T-helper 22 cell (primary cell): ENCODE data around the gene CLTCL1.
"Not testable (repeated sequence)": the region's sequence is repeated elsewhere in the genome, so short reads cannot be mapped to it uniquely, and the experiment has no call there.

ENCODE experiments used
- DNase-seq: peaks from one replicate; pipeline ENCODE4 v3.0.0-alpha.2; 2020; ENCODE audit warnings: low read depth

The CLTCL1 gene

DNA sequence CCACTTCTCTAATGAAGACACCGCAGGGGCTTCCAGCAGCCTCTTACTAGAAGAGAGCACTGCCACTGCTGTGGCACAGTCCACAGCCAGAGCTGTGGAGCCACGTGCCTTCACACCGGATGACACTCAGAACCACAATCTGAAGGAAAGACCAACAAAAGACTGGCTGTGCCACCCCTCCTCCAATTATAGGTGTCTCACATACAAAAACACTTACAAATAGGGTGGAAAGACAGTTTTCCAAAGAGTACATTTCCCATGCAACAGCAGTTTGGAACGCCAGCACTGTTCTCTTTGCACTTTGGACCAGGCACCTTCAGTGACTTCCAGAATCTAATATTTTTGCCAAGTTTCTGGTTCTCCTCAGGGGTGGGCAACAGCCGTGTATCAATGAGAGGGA is 74.9 kb downstream of the CLTCL1 start:
- no peak for DNase-seq

DNA sequence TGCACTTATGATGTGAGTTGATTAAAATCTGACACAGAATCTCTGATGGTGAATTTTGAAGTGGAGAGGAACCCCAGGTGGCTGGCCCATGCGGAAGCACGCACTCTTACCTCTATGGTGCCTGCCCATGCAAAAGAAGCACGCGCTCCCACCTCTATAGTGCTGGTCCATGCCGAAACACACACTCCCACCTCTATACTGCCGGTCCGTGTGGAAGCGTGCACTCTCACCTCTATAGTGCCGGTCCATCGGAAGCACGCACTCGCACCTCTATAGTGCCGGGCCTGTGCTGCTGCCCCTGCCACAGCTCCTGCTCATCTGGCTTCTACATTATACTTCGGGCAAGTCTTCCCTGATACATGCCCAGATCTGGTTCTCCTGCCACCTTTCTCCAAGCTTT is 76.2 kb downstream of the CLTCL1 start:
- no peak for DNase-seq

DNA sequence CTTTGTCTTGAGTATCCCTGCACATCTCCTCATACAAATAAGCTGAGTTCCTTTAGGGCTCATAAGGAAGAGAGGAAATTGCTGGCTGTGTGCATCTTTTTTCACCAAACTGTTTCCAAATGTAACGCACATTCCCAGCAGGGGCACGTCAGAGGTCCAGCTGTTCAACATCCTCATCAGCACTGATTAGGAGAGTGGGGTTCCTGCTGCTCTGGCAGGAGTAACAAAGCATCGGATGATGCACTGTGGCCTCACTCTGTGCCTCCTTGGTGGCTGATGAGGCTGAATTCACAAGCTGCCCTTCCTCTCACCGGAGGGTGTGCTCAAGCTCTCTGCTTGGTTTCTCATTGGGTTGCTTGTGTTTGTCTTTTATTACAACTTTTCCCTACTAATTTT is 77.4 kb downstream of the CLTCL1 start:
- no peak for DNase-seq

DNA sequence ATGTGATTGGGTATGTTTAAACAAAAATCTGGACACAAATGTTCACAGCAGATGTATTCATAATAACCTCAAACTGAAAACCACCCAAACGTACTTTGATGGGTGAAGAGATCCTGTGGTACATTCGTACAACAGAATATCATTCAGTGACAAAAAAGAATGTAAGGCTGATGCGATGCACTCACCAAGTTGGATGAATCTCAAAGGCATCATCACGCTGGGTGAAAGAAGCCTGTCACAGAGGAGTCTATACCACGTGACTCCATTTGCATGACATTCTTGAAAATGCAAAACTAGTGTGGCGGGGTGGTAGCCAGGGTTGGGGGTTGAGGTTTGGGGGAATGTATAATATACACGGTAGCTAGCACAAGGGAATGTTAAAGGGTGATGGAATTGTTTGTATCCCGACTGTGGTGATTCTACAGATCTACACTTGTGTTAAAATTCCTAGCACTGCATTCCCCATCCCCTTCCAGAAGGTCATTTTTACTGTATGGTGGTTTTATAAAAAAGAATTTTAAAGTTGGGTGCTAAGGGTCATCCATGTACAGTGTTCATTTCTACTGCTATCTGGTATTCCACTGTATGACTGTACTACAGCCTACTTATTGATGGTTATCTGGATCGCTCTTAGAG is 78.0 kb downstream of the CLTCL1 start:
- no peak for DNase-seq

DNA sequence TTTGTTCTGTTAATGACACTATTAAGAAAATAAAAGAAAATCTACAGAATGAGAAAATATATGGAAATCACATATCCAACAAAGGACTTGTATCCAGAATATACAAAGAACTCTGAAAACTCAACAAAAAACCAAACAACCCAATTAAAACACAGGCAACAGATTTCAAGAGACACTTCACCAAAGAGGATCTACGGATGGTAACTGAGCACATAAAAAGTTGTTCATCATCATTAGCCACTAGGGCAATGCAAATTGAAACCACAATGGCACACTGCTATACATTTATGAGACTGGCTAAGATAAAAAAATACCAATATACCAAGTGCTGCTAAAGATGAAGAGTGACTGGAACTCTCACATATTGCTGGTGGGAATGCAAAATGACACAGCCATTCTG is 78.5 kb downstream of the CLTCL1 start:
- no peak for DNase-seq

DNA sequence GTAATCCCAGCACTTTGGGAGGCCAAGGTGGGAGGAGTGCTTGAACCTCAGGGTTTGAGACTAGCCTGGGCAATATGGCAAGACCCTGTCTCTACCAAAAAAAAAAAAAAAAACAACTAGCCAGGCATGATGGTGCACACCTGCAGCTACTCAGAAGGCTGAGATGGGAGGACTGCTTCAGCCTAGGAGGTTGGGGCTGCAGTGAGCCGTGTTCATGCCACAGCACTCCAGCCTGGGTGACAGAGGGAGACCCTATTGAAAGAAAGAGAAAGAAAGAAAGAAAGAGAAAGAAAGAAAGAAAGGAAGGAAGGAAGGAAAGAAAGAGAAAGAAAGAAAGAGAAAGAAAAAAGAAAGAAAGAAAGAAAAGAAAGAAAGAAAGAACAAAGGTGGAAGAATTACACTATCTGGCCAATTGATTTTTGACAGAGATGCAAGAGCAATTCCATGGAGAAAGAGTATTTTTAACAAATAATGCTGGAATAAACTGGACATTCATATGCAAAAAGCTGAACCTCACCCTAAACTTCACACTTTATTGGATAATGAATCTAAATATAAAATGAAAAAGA is 79.1 kb downstream of the CLTCL1 start:
- no peak for DNase-seq

DNA sequence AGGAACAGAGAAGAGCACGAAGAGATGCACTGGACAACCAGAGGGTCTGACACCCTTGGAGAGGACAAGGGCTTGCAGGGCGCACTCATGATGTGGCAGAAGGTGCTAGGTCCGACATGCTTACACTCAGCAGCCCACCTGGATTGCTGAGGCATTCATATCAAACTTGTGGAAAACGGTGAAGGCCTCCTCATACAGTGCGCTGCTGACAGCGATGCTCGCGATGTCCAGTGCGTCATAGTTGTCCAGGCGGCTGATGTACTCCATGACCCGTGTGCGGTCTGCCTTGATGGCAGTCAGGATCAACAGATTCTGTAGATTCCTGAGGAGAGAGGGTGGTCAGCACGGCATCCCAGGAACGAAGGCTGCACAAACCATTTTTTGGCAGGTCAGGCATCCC is 81.3 kb downstream of the CLTCL1 start:
- no peak for DNase-seq

DNA sequence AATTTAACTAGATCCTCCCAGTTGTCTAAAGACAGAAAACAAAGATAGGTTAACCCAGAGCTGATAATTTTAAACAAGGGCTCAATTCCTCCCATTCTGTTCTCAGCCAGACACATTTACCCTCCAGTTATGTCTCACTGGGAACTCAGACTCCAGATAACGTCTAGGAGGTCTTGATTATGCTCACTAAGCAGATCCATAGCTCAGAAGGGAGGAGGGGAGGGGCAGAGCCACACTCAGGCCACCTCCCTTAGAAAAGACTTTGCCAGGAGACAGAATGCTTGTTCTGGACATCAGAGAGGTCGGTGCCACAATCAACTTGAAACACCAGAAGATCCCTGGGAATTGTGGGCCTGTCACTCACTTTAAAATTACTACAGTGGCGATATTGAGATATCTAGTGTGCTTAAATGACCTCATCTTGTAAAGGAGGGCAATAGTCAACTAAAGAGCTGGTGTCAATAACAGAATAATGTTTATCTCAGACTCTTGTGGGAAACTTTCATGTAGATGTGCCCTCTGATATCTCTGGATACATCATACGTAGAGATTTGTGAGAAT is 83.2 kb downstream of the CLTCL1 start:
- DNase-seq = no peak

DNA sequence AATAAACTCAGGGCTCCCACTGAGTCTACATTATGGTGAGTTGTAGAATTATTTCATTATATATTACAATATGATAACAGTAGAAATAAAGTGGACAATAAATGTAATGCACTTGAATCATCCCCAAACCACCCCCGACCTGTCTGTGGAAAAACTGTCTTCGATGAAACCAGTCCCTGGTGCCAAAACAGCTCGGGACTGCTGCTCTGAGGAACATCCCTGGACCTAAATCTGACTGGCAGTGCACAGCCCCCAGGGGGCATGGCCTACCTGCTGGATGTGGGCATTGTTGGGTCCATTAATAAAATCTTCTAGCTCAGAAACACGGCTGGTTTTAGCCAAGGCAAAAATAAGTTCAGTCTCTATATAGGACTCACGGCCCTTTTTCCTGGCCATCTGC is 83.6 kb downstream of the CLTCL1 start:
- DNase-seq = no peak

DNA sequence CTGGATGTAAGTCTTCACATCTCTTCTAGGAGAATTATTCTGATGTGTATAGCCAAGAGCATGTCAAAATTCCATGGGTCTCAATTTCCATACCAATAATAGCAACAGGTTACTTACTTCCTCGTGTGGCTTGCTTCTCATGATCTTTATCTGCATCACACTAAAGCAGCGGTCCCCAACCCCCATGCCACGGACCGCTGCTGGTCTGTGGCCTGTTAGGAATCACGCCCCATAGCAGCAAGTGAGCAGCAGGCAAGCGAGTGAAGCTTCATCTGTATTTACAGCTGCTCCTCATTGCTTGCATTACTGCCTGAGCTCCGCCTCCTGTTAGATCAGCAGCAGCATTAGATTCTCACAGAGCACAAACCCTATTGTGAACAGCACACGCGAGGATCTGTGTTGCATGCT is 84.1 kb downstream of the CLTCL1 start:
- no peak for DNase-seq

DNA sequence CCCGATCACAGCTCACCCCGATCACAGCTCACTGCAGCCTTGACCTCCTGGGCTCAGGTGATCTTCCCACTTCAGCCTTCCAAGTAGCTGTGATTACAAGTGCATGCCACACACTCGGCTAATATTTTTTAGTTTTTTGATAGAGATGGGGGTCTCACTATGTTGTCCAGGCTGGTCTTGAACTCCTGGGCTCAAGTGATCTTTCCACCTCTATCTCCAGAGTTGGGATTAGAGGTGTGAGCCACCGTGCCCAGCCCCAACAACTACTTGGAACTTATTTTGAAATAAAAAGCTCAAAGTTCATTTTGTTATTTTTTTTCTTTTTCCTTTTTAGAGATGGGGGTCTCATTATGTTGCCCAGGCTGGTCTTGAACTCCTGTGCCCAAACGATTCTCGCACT is 85.2 kb downstream of the CLTCL1 start:
- DNase-seq = no peak

DNA sequence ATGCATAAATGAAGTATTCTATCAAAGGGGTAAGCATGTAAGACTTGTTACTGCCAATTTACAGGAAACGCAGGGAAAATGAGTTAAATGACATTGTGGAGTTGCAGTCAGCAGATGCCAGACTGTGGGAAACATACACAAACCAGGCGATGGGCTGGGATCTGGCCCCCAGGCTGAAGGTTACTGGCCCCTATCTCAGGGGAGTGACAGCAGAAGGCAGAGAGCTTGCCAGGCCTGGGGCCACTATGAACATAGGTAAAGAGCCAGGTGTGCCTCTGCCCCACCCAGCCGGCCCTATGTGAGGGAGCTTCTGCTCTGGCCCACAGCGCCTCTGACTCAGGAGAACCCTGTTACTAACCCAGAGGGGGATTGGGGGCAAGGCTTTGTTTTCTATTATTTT is 86.9 kb downstream of the CLTCL1 start:
- DNase-seq = no peak

DNA sequence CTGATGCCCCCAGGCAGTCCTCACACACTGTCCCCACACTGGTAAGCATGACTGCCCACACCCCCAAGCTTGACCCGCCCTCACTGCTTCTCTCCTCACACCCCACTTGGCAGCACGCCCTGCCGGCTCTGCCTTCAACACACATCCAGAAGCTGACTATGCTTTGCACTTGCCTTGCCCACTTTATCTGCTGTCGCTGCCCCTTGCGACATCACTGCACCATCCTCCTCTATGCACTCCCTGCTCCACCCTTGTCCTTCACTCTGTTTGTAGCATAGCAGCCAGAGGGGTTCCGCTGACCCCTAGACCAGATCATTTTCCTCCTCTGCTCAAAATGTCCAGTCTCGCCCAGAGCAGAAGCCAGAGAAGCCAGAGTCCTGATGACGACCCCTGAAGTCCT is 87.7 kb downstream of the CLTCL1 start:
- no peak for DNase-seq

DNA sequence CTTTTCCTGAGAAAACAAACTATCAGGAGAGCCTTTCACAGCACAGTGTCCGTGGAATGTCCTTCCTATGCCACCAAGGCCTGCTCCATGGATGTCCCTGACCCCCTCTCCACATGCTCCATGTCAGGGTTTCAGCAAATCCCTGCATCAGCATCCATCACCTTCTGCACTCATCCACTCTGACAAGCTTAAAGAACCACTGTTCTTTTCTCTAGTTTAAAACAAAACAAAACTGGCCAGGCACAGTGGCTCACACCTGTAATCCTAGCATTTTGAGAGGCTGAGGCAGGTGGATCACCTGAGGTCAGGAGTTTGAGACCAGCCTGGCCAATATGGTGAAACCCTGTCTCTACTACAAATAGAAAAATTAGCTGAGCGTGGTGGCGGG is 88.7 kb downstream of the CLTCL1 start:
- DNase-seq = not testable (repeated sequence)

DNA sequence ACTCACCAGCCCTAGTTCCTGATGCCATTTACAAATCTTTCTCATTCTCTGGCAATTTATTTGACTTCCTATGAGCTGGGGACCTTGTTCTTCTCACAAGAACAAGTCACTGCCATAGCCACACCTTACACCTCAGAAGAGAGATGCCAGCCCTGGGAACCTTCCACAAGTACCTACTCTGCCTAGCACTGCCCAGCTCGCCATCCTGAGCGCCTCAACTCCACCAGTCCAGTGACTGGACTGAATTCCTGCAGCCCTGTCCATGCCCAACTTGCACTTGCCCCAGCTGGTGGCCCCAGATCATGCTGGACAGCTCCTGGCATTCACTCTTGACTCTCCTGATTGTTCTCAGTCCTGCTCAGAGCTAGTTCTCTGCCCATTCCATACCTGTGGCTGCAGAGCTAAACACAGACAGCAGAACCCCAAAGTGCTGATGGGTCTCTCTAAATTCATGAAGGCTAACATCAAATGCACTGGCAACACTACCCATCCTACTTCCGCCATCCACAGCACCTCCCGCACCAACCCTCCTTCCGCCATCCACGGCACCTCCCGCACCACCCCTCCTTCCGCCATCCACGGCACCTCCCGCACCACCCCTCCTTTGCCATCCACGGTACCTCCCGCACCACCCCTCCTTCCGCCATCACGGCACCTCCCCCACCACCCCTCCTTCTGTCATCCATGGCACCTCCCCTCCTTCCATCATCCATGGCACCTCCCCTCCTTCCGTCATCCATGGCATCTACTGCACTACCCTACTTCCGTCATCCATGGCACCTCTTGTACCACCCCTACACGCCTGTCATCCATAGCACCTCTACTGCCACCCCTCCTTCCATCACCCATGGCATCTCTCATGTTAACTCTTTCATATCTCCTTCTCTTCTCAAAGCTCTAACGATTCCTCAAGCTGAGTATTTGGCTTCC is 89.4 kb downstream of the CLTCL1 start:
- no peak for DNase-seq

DNA sequence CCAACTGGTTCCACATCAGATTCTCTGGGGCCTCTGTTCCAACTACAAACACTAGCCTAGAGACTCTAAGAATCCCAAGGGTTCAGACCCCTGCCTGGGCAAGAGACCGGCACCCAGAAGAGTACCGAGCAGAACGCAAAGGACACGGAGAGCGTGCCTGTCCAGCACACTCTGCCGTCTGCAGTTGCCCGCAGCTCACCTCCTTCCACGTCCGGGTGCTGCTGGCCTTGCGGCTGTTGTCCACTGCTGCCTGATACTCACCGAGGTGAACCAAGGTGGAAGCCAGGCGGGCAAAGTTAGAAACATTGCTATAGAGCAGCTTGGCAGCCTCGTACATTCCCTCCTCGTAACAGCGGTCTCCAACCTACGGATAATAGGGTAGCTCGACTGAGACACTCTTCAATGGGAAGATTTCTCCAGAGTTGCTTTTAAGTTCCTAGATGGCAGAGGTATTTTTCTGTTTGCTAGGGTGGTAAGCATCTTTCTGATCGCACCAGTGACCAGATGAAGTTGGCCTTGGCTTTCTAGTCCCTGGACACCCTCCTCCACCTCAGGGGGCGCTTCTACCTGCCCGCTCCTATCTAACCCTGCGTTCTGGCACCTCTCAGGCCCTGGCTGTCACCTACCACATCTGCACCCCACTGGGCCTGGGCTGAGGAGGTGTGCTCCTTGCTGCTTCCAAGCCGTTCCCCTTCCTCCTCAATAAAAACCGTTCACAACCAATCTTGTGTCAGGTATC is 90.2 kb downstream of the CLTCL1 start:
- no peak for DNase-seq

DNA sequence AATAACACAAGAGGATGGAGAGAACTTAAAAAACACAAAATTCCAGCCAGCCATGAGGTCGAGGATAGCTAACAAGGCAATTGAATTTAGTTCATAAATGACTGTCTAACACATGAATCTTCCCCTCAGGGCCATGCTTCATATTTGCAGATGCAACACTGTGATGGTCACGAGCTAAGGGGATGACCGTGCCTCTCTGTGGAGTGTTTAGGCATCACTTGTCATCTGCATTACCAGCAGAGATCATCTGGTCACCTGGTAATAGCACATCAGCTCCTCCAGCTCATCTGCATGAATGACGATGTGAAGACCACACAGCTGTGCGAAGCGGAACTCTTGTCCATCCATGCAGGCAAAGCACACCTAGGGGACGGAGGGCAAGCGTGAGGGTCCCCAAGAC is 92.0 kb downstream of the CLTCL1 start:
- DNase-seq = no peak

DNA sequence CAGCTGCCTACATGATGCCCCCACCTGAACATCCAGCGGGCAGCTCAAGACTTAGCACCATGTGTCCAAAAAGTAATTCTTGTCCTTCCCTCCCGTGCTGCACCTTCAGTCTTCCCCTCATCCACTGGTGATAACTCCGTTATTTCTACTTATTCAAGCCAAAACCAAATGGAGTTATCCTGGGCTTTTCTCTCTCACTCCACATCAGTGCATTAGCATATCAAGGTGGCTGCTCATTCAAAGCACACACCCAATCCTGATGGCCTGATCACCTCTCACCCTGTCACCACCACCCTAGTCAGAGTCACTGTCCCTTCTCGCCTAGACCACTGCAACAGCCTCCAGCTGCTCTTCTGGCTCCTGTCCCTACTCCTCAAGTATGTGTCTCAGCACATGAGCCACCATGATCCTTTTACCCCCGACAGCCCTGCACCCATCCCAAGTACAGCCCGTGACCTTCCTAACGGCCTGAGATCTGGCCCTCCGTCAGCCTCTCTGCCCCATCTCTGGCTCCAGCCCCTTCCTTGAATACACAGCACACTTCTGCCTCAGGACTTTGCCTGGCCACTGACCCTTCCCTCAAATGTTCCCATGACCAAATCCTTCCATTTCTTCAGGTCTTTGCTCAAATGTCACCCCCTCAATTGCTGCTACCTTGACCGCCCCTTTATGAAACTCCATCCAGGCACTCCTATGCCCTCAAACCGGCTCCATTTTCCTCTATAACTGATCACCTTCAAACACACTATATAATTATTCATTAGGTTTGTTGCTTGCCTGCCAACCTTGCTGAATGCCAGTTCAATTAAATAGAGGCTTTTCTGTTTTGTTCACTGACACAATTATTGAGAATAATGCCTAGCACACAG is 93.3 kb downstream of the CLTCL1 start:
- no peak for DNase-seq

DNA sequence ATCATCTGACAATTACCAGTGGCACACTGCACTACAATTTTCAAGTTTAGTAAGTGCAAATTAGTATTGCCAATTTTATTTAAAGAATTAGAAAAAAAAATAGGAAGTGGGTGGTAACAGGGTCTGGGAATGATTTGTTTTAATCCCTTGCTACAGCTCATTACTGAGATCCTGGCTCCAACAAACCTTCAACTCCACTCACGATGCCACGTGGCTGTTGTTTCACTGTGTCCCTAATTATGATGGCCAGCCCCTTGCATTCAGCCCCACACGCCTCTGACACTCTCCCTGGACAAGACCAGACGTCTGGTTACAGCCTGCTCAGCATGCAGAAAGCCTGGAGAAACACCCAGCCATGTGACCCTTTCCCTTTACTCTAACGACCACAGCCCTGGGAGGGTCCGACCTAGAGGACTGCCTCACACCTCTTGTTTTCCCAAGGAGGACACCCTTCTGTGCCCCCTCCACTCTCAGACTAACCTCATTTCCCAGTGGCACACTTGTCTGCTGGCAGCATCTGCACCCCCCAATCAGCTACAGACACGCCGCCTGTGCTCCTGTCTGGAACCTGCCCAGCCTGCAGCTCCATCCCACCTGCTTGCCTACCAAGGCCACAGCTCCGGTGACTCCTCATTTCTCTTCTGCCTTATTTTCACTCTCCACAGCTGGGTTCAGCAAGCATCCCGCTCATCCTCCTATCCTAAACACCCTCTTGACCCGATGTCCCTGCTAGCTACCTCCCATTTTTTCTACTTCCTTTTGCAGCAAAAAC is 94.5 kb downstream of the CLTCL1 start:
- no peak for DNase-seq
